Pancreas (tissue), 10 donors: Measurements from ENCODE around the gene KIAA0753. TPM values are rescaled to one million over a fixed set of nuclear protein-coding genes. Genes with fewer than 3 reads are reported as not detected.

Source experiments
- ATAC-seq, 4 donors: fragments of 200-7000 bp; cut with Tn5 transposase; one replicate each; pipeline versions ENCODE4 v1.8.0 to v1.9.1; 2020; ENCODE audit warnings: mild to moderate bottlenecking in 4 of 4, moderate library complexity in 4 of 4
- DNase-seq, 6 donors: peaks; one replicate each; pipeline ENCODE4 v3.0.0-alpha.2; 2020
- FAIRE-seq: peaks from 2 replicates; lab custom pipeline; 2012; peaks lifted over from hg19 to GRCh38; lab: Jason Lieb, UNC
- H3K27ac ChIP-seq, 4 donors: fragments of 200-600 bp; sonication (generic); 1 replicate in 3 of 4; 2 replicates in 1 of 4; pipeline versions ENCODE4 v1.5.0 to v1.8.0; 2020
- H3K27me3 ChIP-seq, 4 donors: fragments of 200-600 bp; one replicate each; pipeline ENCODE4 v1.8.0; 2021
- H3K36me3 ChIP-seq, 3 donors: fragments of 200-600 bp; sonication (generic) in 1 of 3; one replicate each; pipeline versions ENCODE4 v1.5.0 to v1.8.0; 2020 to 2021
- H3K4me1 ChIP-seq, 3 donors: fragments of 200-600 bp; one replicate each; pipeline ENCODE4 v1.8.0; 2021
- H3K4me3 ChIP-seq, 4 donors: fragments of 200-600 bp; sonication (generic) in 2 of 4; one replicate each; pipeline versions ENCODE4 v1.5.0 to v1.8.0; 2020 to 2021
- H3K9me3 ChIP-seq, 4 donors: fragments of 200-600 bp; one replicate each; pipeline ENCODE4 v1.8.0; 2021
- WGBS, 2 donors: extraction: QIAGEN DNeasy Blood & Tissue Kit; methylation state at CpG; one replicate each; pipeline ENCODE4 v1.1.7; 2013; 5-methylcytosine and 5-hydroxymethylcytosine counted together
- intact Hi-C, 3 donors: fragments of 100-400 bp; cut with DNase I; formaldehyde crosslinking; loops; one replicate each; pipeline versions ENCODE4 v1.11.1 to v1.14.2; 2022
- polyA plus RNA-seq, 2 donors: library from polyadenylated mRNA; stranded (reverse); fragments of 200-250 nt; gene quantifications; one replicate each; pipeline ENCODE4 v1.2.3, GENCODE V29; 2013
- total RNA-seq, 6 donors: library from RNA; stranded (reverse); fragmentation: NEBNext Ultra II Directional in 4 of 6; extraction: Animal tissue kit (Norgen Biotek cat#: 25700) in 4 of 6; gene quantifications; one replicate each; pipeline versions ENCODE4 v1.2.1 to v1.2.4, GENCODE V29; 2021 to 2023
- TF ChIP-seq, protein P1 (sequence below), 4 donors: fragments of 200-600 bp; sonication (generic) in 3 of 4; IDR thresholded peaks; one replicate each; pipeline versions ENCODE4 v1.5.0 to v1.8.0; 2021; ENCODE audit warnings: antibody characterized with exemption in 4 of 4
- donor health status: healthy with polysubstance abuse.
- donor health status: DM: no; HTN: no; CAD: no; lungs with moderate emphysema.
- donor health status: DM: no; HTN: no; CAD: no.
- donor health status: control.
- donor health status: control.
- donor health status: Bipolar disorder and iron deficiency.
- donor health status: DM: yes; HTN: yes; CAD: no.
- donor health status: DM: no; HTN: no; CAD: no.
- donor health status: DM: no; HTN: no; CAD: no.
- donor health status: DM: yes; HTN: yes; CAD: no.

KIAA0753 gene
- total and polyA plus RNA-seq, 8 donors, result 4.4 to 10.6 (median 6.0) TPM

DNA sequence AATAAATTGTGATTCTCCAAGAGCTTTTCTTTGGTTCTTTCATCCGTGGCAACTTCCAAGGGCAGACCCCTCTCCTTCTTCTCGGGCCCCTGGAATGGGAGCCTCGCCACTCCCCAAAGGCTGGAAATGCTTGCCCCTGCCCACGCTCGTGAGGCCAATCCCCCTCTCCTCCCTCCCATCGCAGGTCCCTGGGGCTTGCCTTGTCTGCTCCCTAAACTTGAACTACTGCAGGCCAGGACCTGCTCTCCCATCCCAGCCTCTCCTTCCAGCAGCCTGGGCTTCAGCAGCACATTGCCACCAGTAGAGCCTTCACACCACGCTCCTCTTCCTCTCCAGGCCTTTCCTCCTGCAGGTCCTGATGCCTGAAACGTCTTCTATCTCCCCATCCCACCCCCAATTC lies 95.2 kb downstream of the KIAA0753 start:
- H3K27me3 ChIP-seq, result no peaks in the 10 kb centered on the region
- H3K4me3 ChIP-seq, result no peak overlapping the region
- DNase-seq (no peak), FAIRE-seq (no peak), ATAC-seq (no peak)
- no peaks in the 10 kb centered on the region for H3K9me3 ChIP-seq
- TF ChIP-seq, protein P1, sequence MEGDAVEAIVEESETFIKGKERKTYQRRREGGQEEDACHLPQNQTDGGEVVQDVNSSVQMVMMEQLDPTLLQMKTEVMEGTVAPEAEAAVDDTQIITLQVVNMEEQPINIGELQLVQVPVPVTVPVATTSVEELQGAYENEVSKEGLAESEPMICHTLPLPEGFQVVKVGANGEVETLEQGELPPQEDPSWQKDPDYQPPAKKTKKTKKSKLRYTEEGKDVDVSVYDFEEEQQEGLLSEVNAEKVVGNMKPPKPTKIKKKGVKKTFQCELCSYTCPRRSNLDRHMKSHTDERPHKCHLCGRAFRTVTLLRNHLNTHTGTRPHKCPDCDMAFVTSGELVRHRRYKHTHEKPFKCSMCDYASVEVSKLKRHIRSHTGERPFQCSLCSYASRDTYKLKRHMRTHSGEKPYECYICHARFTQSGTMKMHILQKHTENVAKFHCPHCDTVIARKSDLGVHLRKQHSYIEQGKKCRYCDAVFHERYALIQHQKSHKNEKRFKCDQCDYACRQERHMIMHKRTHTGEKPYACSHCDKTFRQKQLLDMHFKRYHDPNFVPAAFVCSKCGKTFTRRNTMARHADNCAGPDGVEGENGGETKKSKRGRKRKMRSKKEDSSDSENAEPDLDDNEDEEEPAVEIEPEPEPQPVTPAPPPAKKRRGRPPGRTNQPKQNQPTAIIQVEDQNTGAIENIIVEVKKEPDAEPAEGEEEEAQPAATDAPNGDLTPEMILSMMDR (IDR thresholded peaks at IDR 0.05), result no peak
- 69 to 77% methylated on average over 8 of the region's 8 CpGs for WGBS, 2 donors
- H3K27ac ChIP-seq, result no peak overlapping the region
- no peaks in the 10 kb centered on the region for H3K4me1 ChIP-seq
- intact Hi-C loops, result no loop called here
- H3K36me3 ChIP-seq, result no peaks in the 10 kb centered on the region

DNA sequence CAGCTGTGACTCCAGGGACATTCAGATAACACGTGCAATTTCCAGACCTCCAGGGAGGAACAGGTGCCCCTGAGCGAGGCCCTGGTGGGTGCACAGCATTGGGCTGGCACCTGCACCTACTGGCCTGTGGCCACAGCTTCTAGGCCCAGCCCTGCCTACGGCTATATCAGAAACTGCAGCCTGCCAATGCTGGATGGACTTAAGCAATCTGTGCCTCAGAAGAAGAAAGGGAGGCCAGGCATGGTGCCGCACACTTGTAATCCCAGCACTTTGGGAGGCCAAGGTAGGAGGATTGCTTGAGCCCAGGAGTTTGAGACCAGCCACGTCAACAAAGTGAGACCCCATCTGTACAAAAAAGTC lies 96.5 kb downstream of the KIAA0753 start:
- H3K9me3 ChIP-seq, result no peaks in the 10 kb centered on the region
- 72 to 73% methylated on average over 5 of the region's 5 CpGs for WGBS, 2 donors
- intact Hi-C loops, result no loop called here
- TF ChIP-seq, protein P1 (IDR thresholded peaks at IDR 0.05), result no peak
- no peak for FAIRE-seq
- no peak overlapping the region for H3K27ac ChIP-seq
- H3K4me3 ChIP-seq, result no peak overlapping the region
- H3K27me3 ChIP-seq, result no peaks in the 10 kb centered on the region
- no peak for ATAC-seq
- no peak for DNase-seq
- H3K36me3 ChIP-seq, result no peaks in the 10 kb centered on the region
- H3K4me1 ChIP-seq, result no peaks in the 10 kb centered on the region

DNA sequence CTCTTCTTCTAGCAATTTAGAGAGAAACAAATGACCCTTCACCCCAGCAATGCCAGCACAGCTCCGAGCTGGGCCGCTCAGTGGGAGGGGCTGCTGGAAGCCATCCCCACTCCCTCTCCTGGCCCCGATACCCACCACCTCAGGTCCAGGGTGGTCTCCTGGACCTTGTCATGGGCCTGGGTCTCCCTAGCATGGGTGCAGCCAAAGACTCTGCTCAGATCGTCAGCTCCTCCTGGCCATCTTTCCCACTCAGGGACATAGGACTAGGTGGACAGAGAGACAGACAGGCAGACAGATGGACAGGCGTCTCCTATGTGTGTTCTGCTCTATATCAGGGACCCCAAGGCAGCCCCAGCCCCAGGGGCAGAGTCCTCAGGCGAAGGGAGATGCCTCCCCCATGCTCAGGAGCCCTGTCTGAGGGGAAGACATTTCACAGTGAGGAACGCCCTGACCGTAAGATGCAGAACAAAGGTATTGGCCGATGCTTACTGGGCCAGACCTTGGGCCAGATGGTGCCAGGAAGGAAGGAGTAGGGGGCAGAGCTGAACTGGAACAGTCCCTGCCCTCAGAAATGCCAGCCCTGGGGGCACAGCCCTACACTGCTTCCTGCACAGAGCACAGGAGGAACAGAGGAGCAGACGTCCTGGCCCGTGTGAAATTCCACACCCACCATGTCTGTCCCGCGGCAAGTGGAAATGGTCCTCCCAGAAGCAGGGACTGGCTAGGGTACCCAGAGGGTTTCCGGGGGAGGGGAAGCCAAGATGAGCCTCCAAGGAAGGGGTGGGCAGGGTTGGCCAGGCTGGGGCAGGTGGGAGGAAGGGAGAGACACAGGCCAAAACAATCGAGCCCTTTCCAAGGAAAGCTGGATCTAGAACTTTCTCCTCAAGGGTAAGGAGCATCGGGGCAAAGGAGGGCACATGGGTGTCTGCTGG lies 97.2 kb downstream of the KIAA0753 start:
- ATAC-seq (no peak), FAIRE-seq (no peak), DNase-seq (peak in 1 of 6 donors; percentile 22)
- H3K27ac ChIP-seq, result no peak overlapping the region
- H3K36me3 ChIP-seq, result no peaks in the 10 kb centered on the region
- WGBS, 2 donors, result 85 to 87% methylated on average over 16 of the region's 16 CpGs
- H3K9me3 ChIP-seq, result no peaks in the 10 kb centered on the region
- H3K4me3 ChIP-seq, result no peak overlapping the region
- H3K27me3 ChIP-seq, result no peaks in the 10 kb centered on the region
- intact Hi-C loops, result no loop called here
- TF ChIP-seq, protein P1 (IDR thresholded peaks at IDR 0.05), result no peak
- H3K4me1 ChIP-seq, result no peaks in the 10 kb centered on the region

DNA sequence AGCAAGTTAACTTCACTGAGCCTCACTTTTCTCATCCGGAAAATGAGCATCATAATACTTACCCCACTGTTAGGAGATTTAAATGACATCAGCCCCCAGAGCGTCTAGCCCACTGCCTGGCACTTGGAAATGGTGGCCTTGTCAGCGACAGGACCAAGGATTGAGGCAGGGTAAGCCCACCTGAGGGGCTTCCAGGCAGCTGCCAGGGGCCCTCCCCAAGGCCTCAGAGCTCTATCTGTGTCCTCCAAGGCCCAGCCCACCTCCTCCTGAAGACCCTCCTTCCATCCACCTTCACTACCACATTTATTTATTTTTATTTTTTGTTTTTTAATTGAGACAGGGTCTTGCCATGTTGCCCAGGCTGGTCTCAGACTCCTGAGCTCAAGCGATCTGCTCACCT lies 97.9 kb downstream of the KIAA0753 start:
- Histone ChIP-seq H3K27me3 (no peaks in the 10 kb centered on the region), H3K27ac (no peak overlapping the region), H3K4me1 (no peaks in the 10 kb centered on the region), H3K9me3 (no peaks in the 10 kb centered on the region), H3K4me3 (no peak overlapping the region), H3K36me3 (no peaks in the 10 kb centered on the region)
- intact Hi-C loops, result no loop called here
- ATAC-seq (no peak), FAIRE-seq (no peak), DNase-seq (peak in 1 of 6 donors; percentile 13)
- 88 to 90% methylated on average over 4 of the region's 4 CpGs for WGBS, 2 donors
- TF ChIP-seq, protein P1 (IDR thresholded peaks at IDR 0.05), result no peak

DNA sequence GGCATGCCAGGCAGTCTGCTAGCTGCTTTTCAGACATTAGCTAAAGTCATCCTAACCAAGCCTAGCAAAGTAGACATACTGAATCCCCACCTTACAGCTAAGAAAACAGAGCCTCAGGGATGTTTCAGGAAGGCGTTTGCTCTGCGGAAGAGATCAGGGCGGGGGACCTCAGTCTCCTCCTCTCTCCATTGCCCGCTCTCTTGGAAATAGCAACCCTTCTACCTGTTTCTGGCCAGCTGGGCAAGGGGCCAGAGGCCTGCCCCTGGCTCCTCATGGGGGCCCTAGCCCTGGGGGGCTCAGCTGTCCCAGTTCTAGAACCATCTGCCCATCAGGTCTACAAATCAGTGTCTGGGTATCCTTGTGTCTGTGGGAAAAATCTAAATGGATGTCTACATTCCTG lies 98.6 kb downstream of the KIAA0753 start:
- no peak for ATAC-seq
- Histone ChIP-seq H3K27me3 (no peaks in the 10 kb centered on the region), H3K27ac (no peak overlapping the region), H3K36me3 (no peaks in the 10 kb centered on the region), H3K4me3 (no peak overlapping the region), H3K4me1 (no peaks in the 10 kb centered on the region), H3K9me3 (no peaks in the 10 kb centered on the region)
- WGBS, 2 donors, result 89 to 90% methylated on average over 4 of the region's 4 CpGs
- TF ChIP-seq, protein P1 (IDR thresholded peaks at IDR 0.05), result no peak
- FAIRE-seq, result no peak
- peak in 1 of 6 donors; percentile 13 for DNase-seq
- intact Hi-C loops, result no loop called here
